Measurements from ENCODE around the gene OR6X1. TPM values are rescaled to one million over a fixed set of nuclear protein-coding genes. Genes with fewer than 3 reads are reported as not detected.

OR6X1 gene
- total RNA-seq, 1 donor from 2014 or later: not detected

DNA sequence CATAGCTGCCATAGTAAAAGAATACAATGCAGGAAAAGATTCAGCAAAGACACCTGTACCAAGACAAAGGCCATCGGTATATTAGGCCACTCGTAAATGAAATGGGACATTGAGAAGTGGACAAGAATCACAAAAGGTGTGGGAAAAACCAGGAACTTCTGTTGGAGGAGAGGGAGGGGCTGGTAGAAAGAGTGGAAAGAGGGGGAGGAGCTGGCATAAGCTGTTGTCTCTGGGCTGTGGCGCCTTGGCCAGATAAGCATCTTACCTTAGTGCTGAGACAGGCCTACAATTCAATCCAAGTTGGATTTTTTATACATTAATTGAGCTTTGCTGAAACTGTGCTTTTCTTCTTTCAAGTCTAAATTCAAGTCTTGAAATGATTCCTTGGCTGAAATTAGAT lies 50.0 kb downstream of the OR6X1 start:
- no peak for FAIRE-seq
- DNase-seq (ENCODE audit: low spot score in 2 of 2): no peak

Small RNA genes within 50 kb of the gene (small RNA-seq; reads per million reads assigned to genes)
- not detected for gene RNU1-21P

Other genes starting within 250 kb of the OR6X1 start
- 48.9 TPM for gene SCN3B, start 99.9 kb downstream of the OR6X1 start, total RNA-seq
- 14.7 TPM for gene ZNF202, start 12.9 kb downstream of the OR6X1 start, total RNA-seq
- not detected for gene OR6M1, start 51.8 kb upstream of the OR6X1 start, total RNA-seq
- gene TMEM225, start 131.2 kb upstream of the OR6X1 start, total RNA-seq: not detected
- not detected for gene OR8D4, start 147.6 kb upstream of the OR6X1 start, total RNA-seq
- under 0.01 TPM for gene OR4D5, start 185.1 kb upstream of the OR6X1 start, total RNA-seq
- gene OR6T1, start 189.3 kb upstream of the OR6X1 start, total RNA-seq: not detected
- gene OR10S1, start 223.3 kb upstream of the OR6X1 start, total RNA-seq: not detected
- gene OR10G6, start 240.6 kb upstream of the OR6X1 start, total RNA-seq: not detected

Data from frontal cortex (tissue), 4 donors.